ENCODE data around the gene SEPTIN10.

The SEPTIN10 gene

GRCh38 chr2:109609352-109610024 is 4.3 kb downstream of the SEPTIN10 start:
- H3K4me3 ChIP-seq (replicated peaks; ENCODE audit: low read depth, low read length): no peak overlapping the region
- DNase-seq (ENCODE audit: extremely low read depth, insufficient read length): no peak
- no peaks in the 10 kb centered on the region for H3K27me3 ChIP-seq (replicated peaks; ENCODE audit: control insufficient read depth, insufficient read depth, low read length)
- no peaks in the 10 kb centered on the region for H3K36me3 ChIP-seq (ENCODE audit: control insufficient read depth, insufficient read depth, low read length)
- TF ChIP-seq CTCF (IDR thresholded peaks at IDR 0.05; ENCODE audit: insufficient read depth, low read length, poor library complexity, severe bottlenecking): no peak

- H3K27me3 ChIP-seq (replicated peaks; ENCODE audit: control insufficient read depth, insufficient read depth, low read length): no peaks in the 10 kb centered on the region
- TF ChIP-seq CTCF (IDR thresholded peaks at IDR 0.05; ENCODE audit: insufficient read depth, low read length, poor library complexity, severe bottlenecking): no peak
- no peaks in the 10 kb centered on the region for H3K36me3 ChIP-seq (ENCODE audit: control insufficient read depth, insufficient read depth, low read length)
- no peak overlapping the region for H3K4me3 ChIP-seq (replicated peaks; ENCODE audit: low read depth, low read length)
- DNase-seq (ENCODE audit: extremely low read depth, insufficient read length): no peak
These were observed 6.0 kb downstream of the SEPTIN10 start for GRCh38 chr2:109607766-109608165.

- H3K27me3 ChIP-seq (replicated peaks; ENCODE audit: control insufficient read depth, insufficient read depth, low read length): no peaks in the 10 kb centered on the region
- TF ChIP-seq CTCF (IDR thresholded peaks at IDR 0.05; ENCODE audit: insufficient read depth, low read length, poor library complexity, severe bottlenecking): no peak
- DNase-seq (ENCODE audit: extremely low read depth, insufficient read length): no peak
- H3K36me3 ChIP-seq (ENCODE audit: control insufficient read depth, insufficient read depth, low read length): no peaks in the 10 kb centered on the region
- H3K4me3 ChIP-seq (replicated peaks; ENCODE audit: low read depth, low read length): no peak overlapping the region
These were observed 9.2 kb downstream of the SEPTIN10 start for GRCh38 chr2:109604597-109604996.

GRCh38 chr2:109602617-109603188 is 11.1 kb downstream of the SEPTIN10 start:
- H3K27me3 ChIP-seq (replicated peaks; ENCODE audit: control insufficient read depth, insufficient read depth, low read length): no peaks in the 10 kb centered on the region
- TF ChIP-seq CTCF (IDR thresholded peaks at IDR 0.05; ENCODE audit: insufficient read depth, low read length, poor library complexity, severe bottlenecking): no peak
- no peaks in the 10 kb centered on the region for H3K36me3 ChIP-seq (ENCODE audit: control insufficient read depth, insufficient read depth, low read length)
- H3K4me3 ChIP-seq (replicated peaks; ENCODE audit: low read depth, low read length): no peak overlapping the region
- DNase-seq (ENCODE audit: extremely low read depth, insufficient read length): no peak

- Histone ChIP-seq H3K27me3 (replicated peaks; ENCODE audit: control insufficient read depth, insufficient read depth, low read length) (no peaks in the 10 kb centered on the region), H3K36me3 (ENCODE audit: control insufficient read depth, insufficient read depth, low read length) (no peaks in the 10 kb centered on the region), H3K4me3 (replicated peaks; ENCODE audit: low read depth, low read length) (no peak overlapping the region)
- TF ChIP-seq CTCF (IDR thresholded peaks at IDR 0.05; ENCODE audit: insufficient read depth, low read length, poor library complexity, severe bottlenecking): no peak
- no peak for DNase-seq (ENCODE audit: extremely low read depth, insufficient read length)
These were observed 12.0 kb downstream of the SEPTIN10 start for GRCh38 chr2:109601783-109602182.

Measured in GM06990 (cell line).